HCT116 (cell line): Measurements from ENCODE around the gene SLC9A7. TPM values are rescaled to one million over a fixed set of nuclear protein-coding genes. Genes with fewer than 3 reads are reported as not detected.

Experiments
- ATAC-seq: fragments of 200-7000 bp; cut with Tn5 transposase; 2 replicates; pipeline ENCODE4 v1.9.1; 2020; ENCODE audit warnings: mild to moderate bottlenecking, moderate library complexity
- BruUV-seq: library from RNA; stranded (reverse); fragments of 400-500 nt; replicated peaks from 2 replicates; lab custom pipeline; 2021; lab: Mats Ljungman, UMichigan
- CTCF ChIA-PET: fragments of 300-600 bp; sonication (Branson Sonifier 250); formaldehyde crosslinking; loops from one replicate; lab custom pipeline; 2021; ENCODE audit warnings: antibody characterized with exemption; lab: Charles Lee
- POLR2A ChIA-PET: fragments of 300-600, 350-600 bp; sonication (Branson Sonifier 250); formaldehyde crosslinking; loops from one replicate; lab custom pipeline; 2021; ENCODE audit warnings: antibody characterized with exemption; lab: Charles Lee
- RAD21 ChIA-PET, 2 experiments: fragments of 300-600 bp; sonication (Branson Sonifier 250); formaldehyde crosslinking; loops; one replicate each; lab custom pipeline; 2023; ENCODE audit warnings: low total read pairs in 2 of 2; ENCODE audit not compliant: uncharacterized antibody in 2 of 2, unreplicated experiment in 2 of 2, low non-redundant PET in 1 of 2; lab: Charles Lee
- DNase-seq: peaks from one replicate; pipeline ENCODE4 v3.0.0-alpha.2; 2010; ENCODE audit warnings: low read depth, low spot score
- H2AFZ ChIP-seq: fragments of 200-600 bp; shearing (Covaris generic), sonication (generic); 2 replicates; pipeline ENCODE4 v1.6.1; 2017; ENCODE audit warnings: low read depth, mixed run types, mixed read lengths, antibody characterized with exemption, low read length; ENCODE audit not compliant: poor library complexity, severe bottlenecking
- H3K27ac ChIP-seq: 2 replicates; pipeline ENCODE4 v1.5.1; 2012; ENCODE audit warnings: low read depth, low read length
- H3K27me3 ChIP-seq: fragments of 200-600 bp; sonication (generic); 2 replicates; pipeline ENCODE4 v1.6.1; 2016; ENCODE audit warnings: mixed run types, low read length, mixed read lengths; ENCODE audit not compliant: insufficient read depth
- H3K36me3 ChIP-seq, 2 experiments: fragments of 200-500 bp in 1 of 2; fragments of 200-600 bp in 1 of 2; sonication (Bioruptor generic) in 1 of 2; sonication (generic) in 1 of 2; 2 replicates each; pipeline versions ENCODE4 v1.5.1 to v1.6.1; 2014 to 2016; ENCODE audit warnings: low read length in 2 of 2, inconsistent platforms in 1 of 2, mixed read lengths in 1 of 2, mixed run types in 1 of 2; ENCODE audit not compliant: insufficient read depth in 2 of 2, control insufficient read depth in 1 of 2
- H3K4me1 ChIP-seq, 2 experiments: fragments of 200-600 bp in 1 of 2; sonication (generic) in 1 of 2; 2 replicates each; pipeline versions ENCODE4 v1.5.1 to v1.6.1; 2012 to 2017; ENCODE audit warnings: low read length in 2 of 2, inconsistent platforms in 1 of 2, mild to moderate bottlenecking in 1 of 2, mixed read lengths in 1 of 2, mixed run types in 1 of 2, moderate library complexity in 1 of 2; ENCODE audit not compliant: insufficient read depth in 2 of 2, control insufficient read depth in 1 of 2
- H3K4me2 ChIP-seq: fragments of 200-600 bp; sonication (generic); 2 replicates; pipeline ENCODE4 v1.6.1; 2017; ENCODE audit warnings: mixed run types, low read length, mixed read lengths
- H3K4me3 ChIP-seq, 2 experiments: fragments of 200-600 bp in 1 of 2; sonication (generic) in 1 of 2; replicated peaks in 1 of 2; 2 replicates each; pipeline ENCODE4 v1.5.1; 2011 to 2016; ENCODE audit warnings: low read length in 2 of 2, control low read depth in 1 of 2, low read depth in 1 of 2, mild to moderate bottlenecking in 1 of 2, mixed read lengths in 1 of 2, mixed run types in 1 of 2
- H3K79me2 ChIP-seq: fragments of 200-600 bp; sonication (generic); 2 replicates; pipeline ENCODE4 v1.6.1; 2017; ENCODE audit warnings: mild to moderate bottlenecking, mixed run types, low read length, moderate library complexity, mixed read lengths; ENCODE audit not compliant: insufficient read depth
- H3K9ac ChIP-seq: fragments of 200-600 bp; sonication (generic); 2 replicates; pipeline ENCODE4 v1.6.1; 2016; ENCODE audit warnings: low read length, mixed read lengths
- H3K9me2 ChIP-seq: fragments of 200-600 bp; sonication (generic), shearing (Covaris generic); 2 replicates; pipeline ENCODE4 v1.6.1; 2017; ENCODE audit warnings: mixed run types, mild to moderate bottlenecking, moderate library complexity; ENCODE audit not compliant: insufficient read depth
- H3K9me3 ChIP-seq, 2 experiments: fragments of 200-500 bp in 1 of 2; fragments of 200-600 bp in 1 of 2; sonication (Bioruptor generic) in 1 of 2; sonication (generic) in 1 of 2; 2 replicates each; pipeline ENCODE4 v1.6.1; 2014 to 2017; ENCODE audit warnings: low read length in 2 of 2, mixed read lengths in 2 of 2, inconsistent platforms in 1 of 2, low read depth in 1 of 2, mild to moderate bottlenecking in 1 of 2, mixed run types in 1 of 2, moderate library complexity in 1 of 2; ENCODE audit not compliant: control insufficient read depth in 1 of 2, insufficient read depth in 1 of 2
- H4K20me1 ChIP-seq: fragments of 200-600 bp; sonication (generic), shearing (Covaris generic); 2 replicates; pipeline ENCODE4 v1.6.1; 2017; ENCODE audit warnings: mixed run types, mild to moderate bottlenecking, moderate library complexity; ENCODE audit not compliant: insufficient read depth
- CEBPB ChIP-seq: IDR thresholded peaks from 2 replicates; pipeline ENCODE4 v1.6.1; 2012; ENCODE audit warnings: low read depth
- EGR1 ChIP-seq: IDR thresholded peaks from 2 replicates; pipeline ENCODE4 v1.6.1; 2012; ENCODE audit warnings: low read depth
- ELF1 ChIP-seq: IDR thresholded peaks from 2 replicates; pipeline ENCODE4 v1.6.1; 2012; ENCODE audit warnings: low read depth, borderline replicate concordance
- EZH2 ChIP-seq: fragments of 200-600 bp; sonication (generic); IDR thresholded peaks from 2 replicates; pipeline ENCODE4 v1.6.1; 2017; ENCODE audit warnings: antibody characterized with exemption, mixed run types
- POLR2AphosphoS5 ChIP-seq: IDR thresholded peaks from 2 replicates; pipeline ENCODE4 v1.6.1; 2011; ENCODE audit warnings: mild to moderate bottlenecking, low read depth, low read length, moderate library complexity
- SIN3A ChIP-seq: IDR thresholded peaks from 2 replicates; pipeline ENCODE4 v1.6.1; 2012; ENCODE audit warnings: low read depth
- SP1 ChIP-seq: IDR thresholded peaks from 2 replicates; pipeline ENCODE4 v1.6.1; 2012; ENCODE audit warnings: low read depth
- TCF7L2 ChIP-seq: IDR thresholded peaks from 2 replicates; pipeline ENCODE4 v1.7.0; 2011; ENCODE audit warnings: borderline replicate concordance, inconsistent platforms; ENCODE audit not compliant: insufficient read depth, insufficient read length; ENCODE audit errors: extremely low read depth
- YY1 ChIP-seq: IDR thresholded peaks from 2 replicates; pipeline ENCODE4 v1.6.1; 2011; ENCODE audit warnings: low read length, low read depth, moderate library complexity, mild to moderate bottlenecking; ENCODE audit not compliant: insufficient replicate concordance; ENCODE audit errors: extremely low read depth
- ZFX ChIP-seq: fragments of 450-650 bp; IDR thresholded peaks from 2 replicates; pipeline ENCODE4 v1.6.1; 2017
- intact Hi-C: fragments of 100-400 bp; cut with micrococcal nuclease; formaldehyde crosslinking; loops from 2 replicates; pipeline ENCODE4 v1.10.0; 2022
- total RNA-seq: library from RNA; stranded (reverse); gene quantifications from one replicate; pipeline ENCODE4 v1.2.1, GENCODE V29; 2021; ENCODE audit not compliant: unreplicated experiment
- TF ChIP-seq, protein P1 (sequence below): IDR thresholded peaks from 2 replicates; pipeline ENCODE4 v1.6.1; 2011; ENCODE audit warnings: mild to moderate bottlenecking, low read length, moderate library complexity; ENCODE audit not compliant: insufficient replicate concordance; ENCODE audit errors: extremely low read depth
- TF ChIP-seq, protein P2 (sequence below): IDR thresholded peaks from 2 replicates; pipeline ENCODE4 v1.6.1; 2012
- TF ChIP-seq, protein P3 (sequence below), 3 experiments: fragments of 200-600 bp in 1 of 3; sonication (generic) in 1 of 3; IDR thresholded peaks in 2 of 3; conservative IDR thresholded peaks in 1 of 3; 2 replicates each; pipeline ENCODE4 v1.5.1; 2012 to 2017; ENCODE audit warnings: low read depth in 2 of 3, low read length in 2 of 3, antibody characterized with exemption in 1 of 3, borderline replicate concordance in 1 of 3, control low read depth in 1 of 3, mild to moderate bottlenecking in 1 of 3, mixed read lengths in 1 of 3, mixed run types in 1 of 3, moderate library complexity in 1 of 3; ENCODE audit not compliant: insufficient read depth in 1 of 3

Gene SLC9A7
- total RNA-seq, 1 experiment from 2014 or later: 18.6 TPM

DNA sequence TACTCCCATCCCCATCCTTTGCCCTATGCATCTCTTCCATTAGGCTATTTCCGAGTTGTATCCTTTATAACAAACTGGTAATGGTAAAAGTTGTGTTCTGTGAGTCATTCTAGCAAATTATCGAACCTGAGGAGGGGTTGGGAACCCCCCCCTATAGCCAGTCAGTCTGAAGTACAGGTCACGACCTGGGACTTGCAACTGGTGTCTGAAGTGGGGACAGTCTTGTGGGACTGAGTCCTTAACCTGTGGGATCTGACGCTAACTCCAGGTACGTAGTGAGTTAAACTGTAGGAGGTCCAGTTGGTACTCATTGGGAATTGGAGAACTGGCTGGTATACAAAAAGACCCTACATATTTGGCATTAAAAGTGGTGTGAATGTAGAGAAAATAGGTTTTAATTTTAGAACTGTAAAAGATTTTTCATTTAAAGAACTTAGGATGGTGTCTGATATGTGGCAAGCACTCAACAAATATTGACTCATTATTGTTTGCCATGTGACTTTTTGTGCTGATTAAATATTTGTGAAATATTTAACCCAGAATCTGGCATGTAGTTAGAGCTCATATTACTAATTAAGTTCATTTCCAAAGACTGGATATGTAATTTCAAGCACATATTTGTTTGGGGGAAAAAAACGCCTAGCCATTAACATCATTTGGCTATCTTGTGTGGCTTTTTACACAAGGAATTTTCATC is 134.7 kb downstream of the SLC9A7 start:
- BruUV-seq: no TSS peak
- H3K9me3 ChIP-seq: no peaks in the 10 kb centered on the region
- no peaks in the 10 kb centered on the region for H3K36me3 ChIP-seq
- H3K4me3 ChIP-seq: no peak overlapping the region
- H2AFZ ChIP-seq: no peak overlapping the region
- no peak overlapping the region for H3K4me2 ChIP-seq
- POLR2A ChIA-PET: no interaction called here
- H3K79me2 ChIP-seq: no peaks in the 10 kb centered on the region
- no peaks in the 10 kb centered on the region for H4K20me1 ChIP-seq
- no peak overlapping the region for H3K9ac ChIP-seq
- intact Hi-C loops: no loop called here
- CTCF ChIA-PET: no interaction called here
- no peak overlapping the region for H3K27ac ChIP-seq
- no peak for TF ChIP-seq SP1
- TF ChIP-seq TCF7L2: no peak
- H3K4me1 ChIP-seq: 0 out of 4 replicates have a peak, but pooled peaks cover 0 to 8% of the 10 kb centered on the region in 2 experiments
- RAD21 ChIA-PET: no interaction called here
- DNase-seq (no peak), ATAC-seq (no peak)
- H3K27me3 ChIP-seq: no peaks in the 10 kb centered on the region
- no peaks in the 10 kb centered on the region for H3K9me2 ChIP-seq

- TF ChIP-seq SIN3A (no peak), ZFX (no peak), YY1 (no peak), EZH2 (no peak), EGR1 (no peak), CEBPB (no peak), TCF7L2 (no peak), ELF1 (no peak), POLR2AphosphoS5 (no peak)
- TF ChIP-seq, protein P1, sequence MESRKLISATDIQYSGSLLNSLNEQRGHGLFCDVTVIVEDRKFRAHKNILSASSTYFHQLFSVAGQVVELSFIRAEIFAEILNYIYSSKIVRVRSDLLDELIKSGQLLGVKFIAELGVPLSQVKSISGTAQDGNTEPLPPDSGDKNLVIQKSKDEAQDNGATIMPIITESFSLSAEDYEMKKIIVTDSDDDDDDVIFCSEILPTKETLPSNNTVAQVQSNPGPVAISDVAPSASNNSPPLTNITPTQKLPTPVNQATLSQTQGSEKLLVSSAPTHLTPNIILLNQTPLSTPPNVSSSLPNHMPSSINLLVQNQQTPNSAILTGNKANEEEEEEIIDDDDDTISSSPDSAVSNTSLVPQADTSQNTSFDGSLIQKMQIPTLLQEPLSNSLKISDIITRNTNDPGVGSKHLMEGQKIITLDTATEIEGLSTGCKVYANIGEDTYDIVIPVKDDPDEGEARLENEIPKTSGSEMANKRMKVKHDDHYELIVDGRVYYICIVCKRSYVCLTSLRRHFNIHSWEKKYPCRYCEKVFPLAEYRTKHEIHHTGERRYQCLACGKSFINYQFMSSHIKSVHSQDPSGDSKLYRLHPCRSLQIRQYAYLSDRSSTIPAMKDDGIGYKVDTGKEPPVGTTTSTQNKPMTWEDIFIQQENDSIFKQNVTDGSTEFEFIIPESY: no peak
- TF ChIP-seq, protein P2, sequence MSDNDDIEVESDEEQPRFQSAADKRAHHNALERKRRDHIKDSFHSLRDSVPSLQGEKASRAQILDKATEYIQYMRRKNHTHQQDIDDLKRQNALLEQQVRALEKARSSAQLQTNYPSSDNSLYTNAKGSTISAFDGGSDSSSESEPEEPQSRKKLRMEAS: no peak
- TF ChIP-seq, protein P3, sequence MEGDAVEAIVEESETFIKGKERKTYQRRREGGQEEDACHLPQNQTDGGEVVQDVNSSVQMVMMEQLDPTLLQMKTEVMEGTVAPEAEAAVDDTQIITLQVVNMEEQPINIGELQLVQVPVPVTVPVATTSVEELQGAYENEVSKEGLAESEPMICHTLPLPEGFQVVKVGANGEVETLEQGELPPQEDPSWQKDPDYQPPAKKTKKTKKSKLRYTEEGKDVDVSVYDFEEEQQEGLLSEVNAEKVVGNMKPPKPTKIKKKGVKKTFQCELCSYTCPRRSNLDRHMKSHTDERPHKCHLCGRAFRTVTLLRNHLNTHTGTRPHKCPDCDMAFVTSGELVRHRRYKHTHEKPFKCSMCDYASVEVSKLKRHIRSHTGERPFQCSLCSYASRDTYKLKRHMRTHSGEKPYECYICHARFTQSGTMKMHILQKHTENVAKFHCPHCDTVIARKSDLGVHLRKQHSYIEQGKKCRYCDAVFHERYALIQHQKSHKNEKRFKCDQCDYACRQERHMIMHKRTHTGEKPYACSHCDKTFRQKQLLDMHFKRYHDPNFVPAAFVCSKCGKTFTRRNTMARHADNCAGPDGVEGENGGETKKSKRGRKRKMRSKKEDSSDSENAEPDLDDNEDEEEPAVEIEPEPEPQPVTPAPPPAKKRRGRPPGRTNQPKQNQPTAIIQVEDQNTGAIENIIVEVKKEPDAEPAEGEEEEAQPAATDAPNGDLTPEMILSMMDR (IDR thresholded peaks at IDR 0.05 in 2 of 3, conservative IDR thresholded peaks at IDR 0.05 in 1 of 3; ENCODE audit: borderline replicate concordance in 1 of 3, insufficient read depth in 1 of 3, low read depth in 2 of 3, low read length in 2 of 3): no peak
- H2AFZ ChIP-seq: no peak overlapping the region
- no peaks in the 10 kb centered on the region for H3K9me3 ChIP-seq
- H3K4me1 ChIP-seq: no peaks in the 10 kb centered on the region
- H4K20me1 ChIP-seq: no peaks in the 10 kb centered on the region
- no peak overlapping the region for H3K4me3 ChIP-seq
- ChIA-PET POLR2A (no interaction called here), RAD21 (no interaction called here), CTCF (no interaction called here)
- no peaks in the 10 kb centered on the region for H3K36me3 ChIP-seq
- no peak overlapping the region for H3K27ac ChIP-seq
- no peak overlapping the region for H3K9ac ChIP-seq
- H3K9me2 ChIP-seq: no peaks in the 10 kb centered on the region
- ATAC-seq (no peak), DNase-seq (no peak)
- H3K4me2 ChIP-seq: no peak overlapping the region
- BruUV-seq: no TSS peak
- H3K79me2 ChIP-seq: no peaks in the 10 kb centered on the region
- intact Hi-C loops: no loop called here
- no peaks in the 10 kb centered on the region for H3K27me3 ChIP-seq
Measured at GRCh38 chrX:46621572-46621971, 137.3 kb downstream of the SLC9A7 start.
